HAP-1 (cell line): Measurements from ENCODE around the gene POMT1.

Source experiments
- DNase-seq, 2 experiments: peaks; one replicate each; pipeline ENCODE4 v3.0.0-alpha.2; 2016 to 2020; ENCODE audit warnings: low spot score in 2 of 2
- H3K27me3 ChIP-seq: fragments of 250-450 bp; sonication (Bioruptor Pico); 2 replicates; pipeline ENCODE4 v1.5.1; 2020; ENCODE audit warnings: low read depth, mild to moderate bottlenecking, moderate library complexity
- H3K36me3 ChIP-seq: fragments of 250-450 bp; sonication (Bioruptor Pico); replicated peaks from 2 replicates; pipeline ENCODE4 v1.5.1; 2020; ENCODE audit warnings: mild to moderate bottlenecking
- H3K4me1 ChIP-seq: fragments of 250-450 bp; sonication (Bioruptor Pico); 2 replicates; pipeline ENCODE4 v1.5.1; 2020; ENCODE audit warnings: mild to moderate bottlenecking
- H3K4me3 ChIP-seq: fragments of 250-450 bp; sonication (Bioruptor Pico); 2 replicates; pipeline ENCODE4 v1.5.1; 2020; ENCODE audit warnings: mild to moderate bottlenecking, moderate library complexity
- H3K9me3 ChIP-seq: fragments of 250-450 bp; sonication (Bioruptor Pico); 2 replicates; pipeline ENCODE4 v1.5.1; 2020; ENCODE audit warnings: mild to moderate bottlenecking, moderate library complexity
- in situ Hi-C: fragments of 300-500 bp; cut with MboI; formaldehyde crosslinking; loops from 3 replicates; pipeline ENCODE4 v1.14.3; 2020; ENCODE audit warnings: low sequenced_read_pairs, inconsistent platforms, mixed read lengths

POMT1 gene

GRCh38 chr9:131480258-131480657 is 22.5 kb upstream of the POMT1 start:
- in situ Hi-C loops = no loop called here
- peaks cover 97% of the 10 kb centered on the region for H3K36me3 ChIP-seq
- H3K4me3 ChIP-seq = no peak overlapping the region
- no peaks in the 10 kb centered on the region for H3K9me3 ChIP-seq
- DNase-seq = no peak
- H3K4me1 ChIP-seq = no peaks in the 10 kb centered on the region
- no peaks in the 10 kb centered on the region for H3K27me3 ChIP-seq

GRCh38 chr9:131481441-131482342 is 21.0 kb upstream of the POMT1 start:
- no peaks in the 10 kb centered on the region for H3K4me1 ChIP-seq
- no peaks in the 10 kb centered on the region for H3K9me3 ChIP-seq
- peaks cover 97% of the 10 kb centered on the region for H3K36me3 ChIP-seq
- no peak overlapping the region for H3K4me3 ChIP-seq
- H3K27me3 ChIP-seq = no peaks in the 10 kb centered on the region
- in situ Hi-C loops = no loop called here
- no peak for DNase-seq

- Histone ChIP-seq H3K4me3 (no peak overlapping the region), H3K27me3 (no peaks in the 10 kb centered on the region), H3K36me3 (peaks cover 97% of the 10 kb centered on the region), H3K4me1 (no peaks in the 10 kb centered on the region), H3K9me3 (no peaks in the 10 kb centered on the region)
- DNase-seq = no peak
- in situ Hi-C loops = no loop called here
These were observed 20.2 kb upstream of the POMT1 start for GRCh38 chr9:131482343-131483006.

GRCh38 chr9:131483319-131484050 is 19.2 kb upstream of the POMT1 start:
- Histone ChIP-seq H3K36me3 (peaks cover 98% of the 10 kb centered on the region), H3K4me1 (no peaks in the 10 kb centered on the region), H3K27me3 (no peaks in the 10 kb centered on the region), H3K4me3 (no peak overlapping the region), H3K9me3 (no peaks in the 10 kb centered on the region)
- in situ Hi-C loops = no loop called here
- no peak for DNase-seq

GRCh38 chr9:131484051-131484445 is 18.7 kb upstream of the POMT1 start:
- H3K36me3 ChIP-seq = peaks cover 98% of the 10 kb centered on the region
- in situ Hi-C loops = no loop called here

GRCh38 chr9:131484560-131485185 is 18.0 kb upstream of the POMT1 start:
- H3K4me3 ChIP-seq = no peak overlapping the region
- no peaks in the 10 kb centered on the region for H3K4me1 ChIP-seq
- in situ Hi-C loops = no loop called here
- peaks cover 98% of the 10 kb centered on the region for H3K36me3 ChIP-seq
- DNase-seq = no peak
- H3K9me3 ChIP-seq = no peaks in the 10 kb centered on the region
- H3K27me3 ChIP-seq = no peaks in the 10 kb centered on the region

More at GRCh38 chr9:131484051-131484445, 18.7 kb upstream of the POMT1 start:
- Histone ChIP-seq H3K4me3 (no peak overlapping the region), H3K27me3 (no peaks in the 10 kb centered on the region), H3K9me3 (no peaks in the 10 kb centered on the region), H3K4me1 (no peaks in the 10 kb centered on the region)
- no peak for DNase-seq

GRCh38 chr9:131485206-131485605 is 17.5 kb upstream of the POMT1 start:
- Histone ChIP-seq H3K36me3 (peaks cover 98% of the 10 kb centered on the region), H3K9me3 (no peaks in the 10 kb centered on the region), H3K4me1 (no peaks in the 10 kb centered on the region), H3K4me3 (no peak overlapping the region), H3K27me3 (no peaks in the 10 kb centered on the region)
- in situ Hi-C loops = no loop called here
- DNase-seq = no peak

- Histone ChIP-seq H3K27me3 (no peaks in the 10 kb centered on the region), H3K9me3 (no peaks in the 10 kb centered on the region), H3K36me3 (peaks cover 98% of the 10 kb centered on the region), H3K4me3 (no peak overlapping the region), H3K4me1 (no peaks in the 10 kb centered on the region)
- DNase-seq = no peak
- in situ Hi-C loops = no loop called here
These were observed 16.8 kb upstream of the POMT1 start for GRCh38 chr9:131485728-131486422.

- in situ Hi-C loops = no loop called here
- Histone ChIP-seq H3K27me3 (no peaks in the 10 kb centered on the region), H3K9me3 (no peaks in the 10 kb centered on the region), H3K36me3 (peaks cover 100% of the 10 kb centered on the region), H3K4me3 (no peak overlapping the region), H3K4me1 (no peaks in the 10 kb centered on the region)
- no peak for DNase-seq
These were observed 15.7 kb upstream of the POMT1 start for GRCh38 chr9:131487001-131487400.

GRCh38 chr9:131487621-131488031 is 15.1 kb upstream of the POMT1 start:
- Histone ChIP-seq H3K27me3 (no peaks in the 10 kb centered on the region), H3K4me3 (no peak overlapping the region), H3K4me1 (no peaks in the 10 kb centered on the region), H3K36me3 (peaks cover 100% of the 10 kb centered on the region), H3K9me3 (no peaks in the 10 kb centered on the region)
- in situ Hi-C loops = no loop called here
- no peak for DNase-seq

GRCh38 chr9:131490514-131490913 is 12.2 kb upstream of the POMT1 start:
- no peaks in the 10 kb centered on the region for H3K4me1 ChIP-seq
- no peak overlapping the region for H3K4me3 ChIP-seq
- no peaks in the 10 kb centered on the region for H3K9me3 ChIP-seq
- in situ Hi-C loops = no loop called here
- no peaks in the 10 kb centered on the region for H3K27me3 ChIP-seq
- peaks cover 100% of the 10 kb centered on the region for H3K36me3 ChIP-seq
- DNase-seq = no peak

- Histone ChIP-seq H3K9me3 (no peaks in the 10 kb centered on the region), H3K4me1 (no peaks in the 10 kb centered on the region), H3K36me3 (peaks cover 100% of the 10 kb centered on the region), H3K27me3 (no peaks in the 10 kb centered on the region), H3K4me3 (no peak overlapping the region)
- DNase-seq = no peak
- in situ Hi-C loops = no loop called here
These were observed 11.6 kb upstream of the POMT1 start for GRCh38 chr9:131491001-131491710.
